GM21786 (cell line): ENCODE measurements around the gene RAB40A.
"Not testable (repeated sequence)": the region's sequence is repeated elsewhere in the genome, so short reads cannot be mapped to it uniquely, and the experiment has no call there.

ENCODE experiments used
- ATAC-seq: cut with Tn5 transposase; IDR thresholded peaks from one replicate; pipeline ENCODE4 v1.9.1; 2021; ENCODE audit not compliant: unreplicated experiment

Gene RAB40A

DNA sequence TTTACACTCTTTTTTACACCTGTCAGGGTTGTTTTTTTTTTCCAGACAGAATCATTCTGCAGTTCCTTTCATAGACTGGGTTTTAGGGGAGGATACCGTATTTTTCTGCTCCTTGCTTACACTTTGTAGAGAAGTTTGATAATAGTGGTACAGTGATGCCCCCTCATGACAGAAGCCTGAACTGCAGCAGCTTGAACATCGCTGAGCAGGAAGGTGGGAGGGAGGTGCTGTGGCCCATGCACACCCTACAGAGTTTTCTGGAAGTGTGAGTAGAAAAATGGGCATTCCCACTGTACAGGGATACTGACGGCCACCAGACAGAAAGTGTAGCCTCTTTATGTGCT lies 54.5 kb downstream of the RAB40A start:
- peak; percentile 89 for ATAC-seq

DNA sequence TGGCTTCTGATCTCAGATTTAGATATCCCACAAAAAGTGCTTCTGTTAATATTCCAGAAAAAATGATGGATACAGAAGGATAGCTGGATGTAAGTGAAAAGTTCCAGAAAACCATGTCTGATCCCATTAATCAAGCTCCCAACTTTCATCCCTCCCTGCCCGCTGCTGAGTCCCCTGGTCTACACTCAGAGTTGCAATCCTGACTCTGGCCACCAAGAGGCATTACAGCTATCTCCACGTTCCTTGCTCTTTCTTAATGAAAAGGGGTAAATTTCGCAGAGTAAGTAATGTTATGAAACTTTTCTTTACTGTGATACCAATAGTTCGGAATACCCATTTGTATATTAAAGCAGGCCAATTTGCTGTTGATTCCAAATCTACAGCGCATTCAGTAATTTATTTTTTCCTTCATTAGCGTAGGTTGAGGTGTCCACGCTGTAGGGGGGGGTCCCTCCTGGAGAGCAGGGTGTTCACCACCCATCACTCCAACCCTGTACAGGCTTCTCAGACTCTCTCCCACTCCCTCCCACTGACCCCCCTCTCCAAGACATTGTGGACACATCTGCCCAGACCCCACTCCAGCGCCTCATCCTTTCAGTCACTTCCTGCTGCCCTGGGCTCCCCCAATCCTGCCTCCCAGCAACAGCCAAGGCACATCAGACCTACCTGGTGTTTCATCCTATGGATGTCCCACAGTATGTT lies 55.1 kb downstream of the RAB40A start:
- ATAC-seq, result peak; percentile 77

DNA sequence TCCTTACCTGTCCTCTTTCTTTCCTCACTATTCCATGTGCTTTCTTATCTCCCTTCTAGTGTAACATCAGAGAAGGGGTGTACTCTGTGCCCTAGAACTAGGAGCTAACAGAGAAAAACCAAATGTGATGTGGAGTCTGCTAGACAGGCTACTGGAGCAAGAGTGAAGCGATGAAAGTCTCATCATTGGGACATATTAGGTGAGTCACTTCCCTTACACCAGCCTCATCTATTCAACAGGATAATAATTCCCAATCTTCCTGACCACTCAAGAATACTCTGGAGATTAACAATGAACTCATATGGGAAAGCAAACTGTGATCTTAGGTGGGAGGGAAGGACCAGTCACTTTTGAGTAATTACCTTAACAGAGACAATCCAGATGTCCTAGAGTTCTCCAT lies 58.1 kb downstream of the RAB40A start:
- ATAC-seq, result no peak

DNA sequence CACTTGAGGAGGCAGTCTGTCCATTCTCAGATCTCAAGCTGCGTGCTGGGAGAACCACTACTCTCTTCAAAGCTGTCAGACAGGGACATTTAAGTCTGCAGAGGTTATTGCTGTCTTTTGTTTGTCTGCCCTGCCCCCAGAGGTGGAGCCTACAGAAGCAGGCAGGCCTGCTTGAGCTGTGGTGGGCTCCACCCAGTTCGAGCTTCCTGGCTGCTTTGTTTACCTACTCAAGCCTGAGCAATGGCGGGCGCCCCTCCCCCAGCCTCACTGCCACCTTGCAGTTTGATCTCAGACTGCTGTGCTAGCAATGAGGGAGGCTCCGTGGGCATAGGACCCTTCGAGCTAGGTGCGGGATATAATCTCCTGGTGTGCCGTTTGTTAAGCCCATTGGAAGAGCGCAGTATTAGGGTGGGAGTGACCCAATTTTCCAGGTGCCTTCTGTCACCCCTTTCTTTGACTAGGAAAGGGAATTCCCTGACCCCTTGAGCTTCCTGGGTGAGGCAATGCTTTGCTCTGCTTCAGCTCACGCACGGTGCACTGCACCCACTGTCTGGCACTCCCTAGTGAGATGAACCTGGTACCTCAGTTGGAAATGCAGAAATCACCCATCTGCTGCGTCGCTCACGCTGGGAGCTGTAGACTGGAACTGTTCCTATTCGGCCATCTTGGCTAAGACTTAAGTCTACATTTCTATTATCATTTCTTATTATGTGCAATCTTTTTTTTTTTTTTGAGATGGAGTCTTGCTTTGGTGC lies 59.1 kb downstream of the RAB40A start:
- not testable (repeated sequence) for ATAC-seq

DNA sequence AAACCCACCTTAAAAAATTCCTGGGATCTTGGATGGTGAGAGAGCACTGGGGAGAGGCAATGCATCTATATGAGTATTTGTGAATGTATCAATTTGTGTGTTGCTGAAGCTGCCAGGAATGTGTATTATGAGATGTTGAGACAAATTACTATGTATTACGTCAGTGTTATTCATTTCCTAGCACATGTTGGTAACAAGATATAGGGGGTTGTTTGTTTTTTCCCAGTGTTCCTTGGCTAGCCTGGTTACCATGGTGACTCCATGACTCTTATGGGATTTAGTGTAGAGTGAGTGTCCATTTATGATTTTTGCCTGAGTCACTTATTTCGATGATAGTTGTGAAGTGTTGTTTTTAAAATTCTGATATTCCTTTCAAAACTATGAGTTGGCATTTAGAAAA lies 65.6 kb downstream of the RAB40A start:
- ATAC-seq, result no peak
